HG03108 (cell line): Measurements from ENCODE around the gene PTRH1.

ENCODE experiments used
- ATAC-seq: cut with Tn5 transposase; IDR thresholded peaks from one replicate; pipeline ENCODE4 v1.9.1; 2021; ENCODE audit warnings: moderate library complexity; ENCODE audit not compliant: unreplicated experiment

Gene PTRH1

GRCh38 chr9:127698985-127699670 is 16.3 kb downstream of the PTRH1 start:
- ATAC-seq = peak; percentile 88

GRCh38 chr9:127698386-127698785 is 17.1 kb downstream of the PTRH1 start:
- ATAC-seq = no peak

GRCh38 chr9:127697575-127697974 is 17.9 kb downstream of the PTRH1 start:
- no peak for ATAC-seq

GRCh38 chr9:127694890-127695720 is 20.4 kb downstream of the PTRH1 start:
- no peak for ATAC-seq

GRCh38 chr9:127693697-127694096 is 21.8 kb downstream of the PTRH1 start:
- no peak for ATAC-seq

- no peak for ATAC-seq
Measured at GRCh38 chr9:127693143-127693542, 22.3 kb downstream of the PTRH1 start.

- no peak for ATAC-seq
Measured at GRCh38 chr9:127692071-127692470, 23.4 kb downstream of the PTRH1 start.

- ATAC-seq = no peak
Measured at GRCh38 chr9:127690735-127691134, 24.7 kb downstream of the PTRH1 start.

- ATAC-seq = no peak
Measured at GRCh38 chr9:127689329-127690000, 26.0 kb downstream of the PTRH1 start.

GRCh38 chr9:127686461-127687393 is 28.7 kb downstream of the PTRH1 start:
- no peak for ATAC-seq

GRCh38 chr9:127684576-127684975 is 30.9 kb downstream of the PTRH1 start:
- ATAC-seq = no peak

- ATAC-seq = no peak
Measured at GRCh38 chr9:127683723-127684122, 31.7 kb downstream of the PTRH1 start.

GRCh38 chr9:127682351-127683136 is 32.9 kb downstream of the PTRH1 start:
- ATAC-seq = no peak

GRCh38 chr9:127680846-127681245 is 34.6 kb downstream of the PTRH1 start:
- ATAC-seq = no peak

GRCh38 chr9:127680226-127680625 is 35.2 kb downstream of the PTRH1 start:
- ATAC-seq = no peak

- no peak for ATAC-seq
Measured at GRCh38 chr9:127679506-127679905, 36.0 kb downstream of the PTRH1 start.

- ATAC-seq = no peak
Measured at GRCh38 chr9:127676638-127677037, 38.8 kb downstream of the PTRH1 start.

- ATAC-seq = no peak
Measured at GRCh38 chr9:127673234-127673633, 42.2 kb downstream of the PTRH1 start.

GRCh38 chr9:127667906-127668305 is 47.6 kb downstream of the PTRH1 start:
- ATAC-seq = no peak
